SK-N-SH treated with all-trans-retinoic acid at 6 μM for 48 hours (cell line): ENCODE results near the gene ZC3H14.

ENCODE experiments used
- ATAC-seq: fragments of 200-7000 bp; cut with Tn5 transposase; 3 replicates; pipeline ENCODE4 v1.9.1; 2020; ENCODE audit warnings: mild to moderate bottlenecking, moderate library complexity
- BACH2 ChIP-seq: fragments of 250-450 bp; sonication (Bioruptor Pico); IDR thresholded peaks from 2 replicates; pipeline ENCODE4 v1.9.0; 2021; ENCODE audit warnings: mild to moderate bottlenecking, borderline replicate concordance
- CSDC2 ChIP-seq: fragments of 250-450 bp; sonication (Bioruptor Pico); IDR thresholded peaks from 2 replicates; pipeline ENCODE4 v1.5.0; 2020; ENCODE audit warnings: mild to moderate bottlenecking, moderate library complexity
- ESRRG ChIP-seq: fragments of 250-450 bp; sonication (Bioruptor Pico); IDR thresholded peaks from 2 replicates; pipeline ENCODE4 v1.6.1; 2021; ENCODE audit warnings: mild to moderate bottlenecking
- GLIS3 ChIP-seq: fragments of 250-450 bp; sonication (Bioruptor Pico); IDR thresholded peaks from 2 replicates; pipeline ENCODE4 v1.5.0; 2020; ENCODE audit warnings: mild to moderate bottlenecking, moderate library complexity
- ISL1 ChIP-seq: fragments of 250-450 bp; sonication (Bioruptor Pico); IDR thresholded peaks from 2 replicates; pipeline ENCODE4 v2.1.2; 2022; ENCODE audit warnings: mild to moderate bottlenecking, moderate library complexity
- PPARA ChIP-seq: fragments of 250-450 bp; sonication (Bioruptor Pico); IDR thresholded peaks from 2 replicates; pipeline ENCODE4 v1.5.0; 2020; ENCODE audit warnings: mild to moderate bottlenecking, borderline replicate concordance
- RARB ChIP-seq: fragments of 250-450 bp; sonication (Bioruptor Pico); IDR thresholded peaks from 2 replicates; pipeline ENCODE4 v1.8.0; 2021; ENCODE audit warnings: mild to moderate bottlenecking, moderate library complexity
- SNAI2 ChIP-seq: fragments of 250-450 bp; sonication (Bioruptor Pico); IDR thresholded peaks from 2 replicates; pipeline ENCODE4 v1.5.0; 2020; ENCODE audit warnings: mild to moderate bottlenecking, moderate library complexity
- TCF4 ChIP-seq: fragments of 250-450 bp; sonication (Bioruptor Pico); IDR thresholded peaks from 2 replicates; pipeline ENCODE4 v1.8.0; 2021; ENCODE audit warnings: mild to moderate bottlenecking, moderate library complexity, borderline replicate concordance
- TOX ChIP-seq: fragments of 250-450 bp; sonication (Bioruptor Pico); IDR thresholded peaks from 2 replicates; pipeline ENCODE4 v1.8.0; 2021; ENCODE audit warnings: mild to moderate bottlenecking, moderate library complexity, borderline replicate concordance
- ZC3H10 ChIP-seq: fragments of 250-450 bp; sonication (Bioruptor Pico); IDR thresholded peaks from 2 replicates; pipeline ENCODE4 v1.5.1; 2021; ENCODE audit warnings: mild to moderate bottlenecking, moderate library complexity
- ZFP3 ChIP-seq: fragments of 250-450 bp; sonication (Bioruptor Pico); IDR thresholded peaks from 2 replicates; pipeline ENCODE4 v1.5.0; 2020; ENCODE audit warnings: mild to moderate bottlenecking, moderate library complexity
- ZFP30 ChIP-seq: fragments of 450-650 bp; formaldehyde crosslinking; IDR thresholded peaks from 2 replicates; pipeline ENCODE4 v1.5.0; 2022; ENCODE audit warnings: mild to moderate bottlenecking, moderate library complexity
- ZNF565 ChIP-seq: fragments of 450-650 bp; formaldehyde crosslinking; conservative IDR thresholded peaks from 2 replicates; pipeline ENCODE4 v1.5.0; 2020; ENCODE audit warnings: low read depth, mild to moderate bottlenecking, moderate library complexity
- ZNF8 ChIP-seq: fragments of 450-650 bp; formaldehyde crosslinking; IDR thresholded peaks from 2 replicates; pipeline ENCODE4 v1.5.0; 2020; ENCODE audit warnings: mild to moderate bottlenecking, moderate library complexity
- TF ChIP-seq, protein P1 (sequence below): fragments of 250-450 bp; sonication (Bioruptor Pico); IDR thresholded peaks from 2 replicates; pipeline ENCODE4 v1.5.1; 2021; ENCODE audit warnings: mild to moderate bottlenecking, moderate library complexity
- TF ChIP-seq, protein P2 (sequence below): fragments of 250-450 bp; sonication (Bioruptor Pico); IDR thresholded peaks from 2 replicates; pipeline ENCODE4 v1.8.0; 2021; ENCODE audit warnings: low read depth, mild to moderate bottlenecking, moderate library complexity, borderline replicate concordance
- TF ChIP-seq, protein P3 (sequence below): fragments of 250-450 bp; sonication (Bioruptor Pico); IDR thresholded peaks from 2 replicates; pipeline ENCODE4 v1.5.1; 2020; ENCODE audit warnings: low read depth, mild to moderate bottlenecking, moderate library complexity
- TF ChIP-seq, protein P4 (sequence below): fragments of 250-450 bp; sonication (Bioruptor Pico); IDR thresholded peaks from 2 replicates; pipeline ENCODE4 v1.5.0; 2020; ENCODE audit warnings: mild to moderate bottlenecking, moderate library complexity

The ZC3H14 gene

DNA sequence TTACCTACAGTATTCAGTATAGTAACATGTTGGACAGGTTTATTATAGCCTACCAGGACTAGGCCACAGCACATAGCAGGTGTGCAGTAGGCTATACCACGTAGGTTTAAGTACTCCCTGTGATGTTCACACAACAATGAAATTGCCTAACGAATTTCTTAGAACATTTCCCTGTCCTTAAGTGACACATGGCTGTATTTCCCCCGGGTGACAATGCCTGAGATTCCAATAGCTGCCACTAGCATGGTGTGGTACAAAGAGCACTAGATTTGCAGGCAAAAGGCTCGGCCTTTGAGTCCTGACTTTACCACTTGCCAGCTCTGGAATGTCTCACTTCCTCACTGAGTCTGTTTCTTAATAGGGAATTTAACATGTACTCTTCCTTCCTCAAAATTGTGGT lies 27.7 kb upstream of the ZC3H14 start:
- no peak for ATAC-seq
- TF ChIP-seq GLIS3 (no peak), SNAI2 (no peak), PPARA (CRISPR knock-in tag) (no peak), ZFP30 (no peak), TCF4 (CRISPR knock-in tag) (no peak), TOX (no peak), ZC3H10 (CRISPR knock-in tag) (no peak), ZNF565 (CRISPR knock-in tag) (no peak), CSDC2 (CRISPR knock-in tag) (no peak), ZNF8 (CRISPR knock-in tag) (no peak), RARB (CRISPR knock-in tag) (no peak), ZFP3 (CRISPR knock-in tag) (no peak)
- TF ChIP-seq, protein P1, sequence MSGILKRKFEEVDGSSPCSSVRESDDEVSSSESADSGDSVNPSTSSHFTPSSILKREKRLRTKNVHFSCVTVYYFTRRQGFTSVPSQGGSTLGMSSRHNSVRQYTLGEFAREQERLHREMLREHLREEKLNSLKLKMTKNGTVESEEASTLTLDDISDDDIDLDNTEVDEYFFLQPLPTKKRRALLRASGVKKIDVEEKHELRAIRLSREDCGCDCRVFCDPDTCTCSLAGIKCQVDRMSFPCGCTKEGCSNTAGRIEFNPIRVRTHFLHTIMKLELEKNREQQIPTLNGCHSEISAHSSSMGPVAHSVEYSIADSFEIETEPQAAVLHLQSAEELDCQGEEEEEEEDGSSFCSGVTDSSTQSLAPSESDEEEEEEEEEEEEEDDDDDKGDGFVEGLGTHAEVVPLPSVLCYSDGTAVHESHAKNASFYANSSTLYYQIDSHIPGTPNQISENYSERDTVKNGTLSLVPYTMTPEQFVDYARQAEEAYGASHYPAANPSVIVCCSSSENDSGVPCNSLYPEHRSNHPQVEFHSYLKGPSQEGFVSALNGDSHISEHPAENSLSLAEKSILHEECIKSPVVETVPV (CRISPR knock-in tag) = no peak
- TF ChIP-seq, protein P2, sequence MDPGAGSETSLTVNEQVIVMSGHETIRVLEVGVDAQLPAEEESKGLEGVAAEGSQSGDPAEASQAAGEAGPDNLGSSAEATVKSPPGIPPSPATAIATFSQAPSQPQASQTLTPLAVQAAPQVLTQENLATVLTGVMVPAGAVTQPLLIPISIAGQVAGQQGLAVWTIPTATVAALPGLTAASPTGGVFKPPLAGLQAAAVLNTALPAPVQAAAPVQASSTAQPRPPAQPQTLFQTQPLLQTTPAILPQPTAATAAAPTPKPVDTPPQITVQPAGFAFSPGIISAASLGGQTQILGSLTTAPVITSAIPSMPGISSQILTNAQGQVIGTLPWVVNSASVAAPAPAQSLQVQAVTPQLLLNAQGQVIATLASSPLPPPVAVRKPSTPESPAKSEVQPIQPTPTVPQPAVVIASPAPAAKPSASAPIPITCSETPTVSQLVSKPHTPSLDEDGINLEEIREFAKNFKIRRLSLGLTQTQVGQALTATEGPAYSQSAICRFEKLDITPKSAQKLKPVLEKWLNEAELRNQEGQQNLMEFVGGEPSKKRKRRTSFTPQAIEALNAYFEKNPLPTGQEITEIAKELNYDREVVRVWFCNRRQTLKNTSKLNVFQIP (CRISPR knock-in tag) = no peak
- TF ChIP-seq, protein P3, sequence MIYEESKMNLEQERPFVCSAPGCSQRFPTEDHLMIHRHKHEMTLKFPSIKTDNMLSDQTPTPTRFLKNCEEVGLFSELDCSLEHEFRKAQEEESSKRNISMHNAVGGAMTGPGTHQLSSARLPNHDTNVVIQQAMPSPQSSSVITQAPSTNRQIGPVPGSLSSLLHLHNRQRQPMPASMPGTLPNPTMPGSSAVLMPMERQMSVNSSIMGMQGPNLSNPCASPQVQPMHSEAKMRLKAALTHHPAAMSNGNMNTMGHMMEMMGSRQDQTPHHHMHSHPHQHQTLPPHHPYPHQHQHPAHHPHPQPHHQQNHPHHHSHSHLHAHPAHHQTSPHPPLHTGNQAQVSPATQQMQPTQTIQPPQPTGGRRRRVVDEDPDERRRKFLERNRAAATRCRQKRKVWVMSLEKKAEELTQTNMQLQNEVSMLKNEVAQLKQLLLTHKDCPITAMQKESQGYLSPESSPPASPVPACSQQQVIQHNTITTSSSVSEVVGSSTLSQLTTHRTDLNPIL = no peak

DNA sequence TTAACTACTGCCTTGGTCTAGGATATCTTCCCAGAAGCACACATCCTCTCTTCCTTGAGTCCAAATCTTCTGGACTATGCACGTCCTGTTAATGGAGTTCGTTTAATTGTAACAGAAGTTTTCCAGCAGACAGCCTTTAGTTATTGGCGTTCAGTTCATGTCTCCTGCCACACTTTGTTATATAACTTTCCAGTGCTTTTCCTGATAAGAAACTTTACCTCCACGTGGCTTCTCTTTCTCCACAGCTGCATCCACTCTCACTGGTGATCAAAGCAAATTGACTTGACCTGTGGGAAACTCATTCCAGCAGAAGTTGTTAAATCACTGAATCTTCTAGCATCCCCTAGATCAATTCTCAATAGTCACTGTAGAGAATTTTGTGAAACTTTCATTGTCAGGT lies 27.0 kb upstream of the ZC3H14 start:
- TF ChIP-seq BACH2 (CRISPR knock-in tag) (no peak), ZNF8 (CRISPR knock-in tag) (no peak), ZNF565 (CRISPR knock-in tag) (no peak), PPARA (CRISPR knock-in tag) (no peak), TCF4 (CRISPR knock-in tag) (no peak)
- TF ChIP-seq, protein P4, sequence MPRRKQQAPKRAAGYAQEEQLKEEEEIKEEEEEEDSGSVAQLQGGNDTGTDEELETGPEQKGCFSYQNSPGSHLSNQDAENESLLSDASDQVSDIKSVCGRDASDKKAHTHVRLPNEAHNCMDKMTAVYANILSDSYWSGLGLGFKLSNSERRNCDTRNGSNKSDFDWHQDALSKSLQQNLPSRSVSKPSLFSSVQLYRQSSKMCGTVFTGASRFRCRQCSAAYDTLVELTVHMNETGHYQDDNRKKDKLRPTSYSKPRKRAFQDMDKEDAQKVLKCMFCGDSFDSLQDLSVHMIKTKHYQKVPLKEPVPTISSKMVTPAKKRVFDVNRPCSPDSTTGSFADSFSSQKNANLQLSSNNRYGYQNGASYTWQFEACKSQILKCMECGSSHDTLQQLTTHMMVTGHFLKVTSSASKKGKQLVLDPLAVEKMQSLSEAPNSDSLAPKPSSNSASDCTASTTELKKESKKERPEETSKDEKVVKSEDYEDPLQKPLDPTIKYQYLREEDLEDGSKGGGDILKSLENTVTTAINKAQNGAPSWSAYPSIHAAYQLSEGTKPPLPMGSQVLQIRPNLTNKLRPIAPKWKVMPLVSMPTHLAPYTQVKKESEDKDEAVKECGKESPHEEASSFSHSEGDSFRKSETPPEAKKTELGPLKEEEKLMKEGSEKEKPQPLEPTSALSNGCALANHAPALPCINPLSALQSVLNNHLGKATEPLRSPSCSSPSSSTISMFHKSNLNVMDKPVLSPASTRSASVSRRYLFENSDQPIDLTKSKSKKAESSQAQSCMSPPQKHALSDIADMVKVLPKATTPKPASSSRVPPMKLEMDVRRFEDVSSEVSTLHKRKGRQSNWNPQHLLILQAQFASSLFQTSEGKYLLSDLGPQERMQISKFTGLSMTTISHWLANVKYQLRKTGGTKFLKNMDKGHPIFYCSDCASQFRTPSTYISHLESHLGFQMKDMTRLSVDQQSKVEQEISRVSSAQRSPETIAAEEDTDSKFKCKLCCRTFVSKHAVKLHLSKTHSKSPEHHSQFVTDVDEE (CRISPR knock-in tag) = no peak
- ATAC-seq = no peak

DNA sequence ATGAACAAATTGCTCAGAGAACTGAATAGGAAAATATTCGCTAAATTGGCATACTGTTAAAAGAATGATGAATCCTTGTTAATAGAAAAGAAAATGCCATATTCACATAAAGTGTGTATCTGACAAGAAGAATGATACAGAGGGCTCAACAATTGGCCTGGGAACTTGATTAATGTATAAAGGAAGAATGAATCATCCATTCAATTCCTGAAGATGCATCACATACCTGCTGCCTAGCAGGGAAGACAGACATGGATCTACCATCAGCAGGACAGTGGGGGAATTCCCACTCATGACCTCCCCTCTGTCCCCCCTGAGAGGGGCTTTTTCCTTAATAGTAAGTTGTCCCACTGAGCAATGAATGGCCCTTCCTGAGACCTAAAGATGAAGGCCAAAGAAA lies 21.5 kb upstream of the ZC3H14 start:
- TF ChIP-seq CSDC2 (CRISPR knock-in tag) (no peak), ISL1 (CRISPR knock-in tag) (peak; percentile 59)
- peak; percentile 75 for ATAC-seq

DNA sequence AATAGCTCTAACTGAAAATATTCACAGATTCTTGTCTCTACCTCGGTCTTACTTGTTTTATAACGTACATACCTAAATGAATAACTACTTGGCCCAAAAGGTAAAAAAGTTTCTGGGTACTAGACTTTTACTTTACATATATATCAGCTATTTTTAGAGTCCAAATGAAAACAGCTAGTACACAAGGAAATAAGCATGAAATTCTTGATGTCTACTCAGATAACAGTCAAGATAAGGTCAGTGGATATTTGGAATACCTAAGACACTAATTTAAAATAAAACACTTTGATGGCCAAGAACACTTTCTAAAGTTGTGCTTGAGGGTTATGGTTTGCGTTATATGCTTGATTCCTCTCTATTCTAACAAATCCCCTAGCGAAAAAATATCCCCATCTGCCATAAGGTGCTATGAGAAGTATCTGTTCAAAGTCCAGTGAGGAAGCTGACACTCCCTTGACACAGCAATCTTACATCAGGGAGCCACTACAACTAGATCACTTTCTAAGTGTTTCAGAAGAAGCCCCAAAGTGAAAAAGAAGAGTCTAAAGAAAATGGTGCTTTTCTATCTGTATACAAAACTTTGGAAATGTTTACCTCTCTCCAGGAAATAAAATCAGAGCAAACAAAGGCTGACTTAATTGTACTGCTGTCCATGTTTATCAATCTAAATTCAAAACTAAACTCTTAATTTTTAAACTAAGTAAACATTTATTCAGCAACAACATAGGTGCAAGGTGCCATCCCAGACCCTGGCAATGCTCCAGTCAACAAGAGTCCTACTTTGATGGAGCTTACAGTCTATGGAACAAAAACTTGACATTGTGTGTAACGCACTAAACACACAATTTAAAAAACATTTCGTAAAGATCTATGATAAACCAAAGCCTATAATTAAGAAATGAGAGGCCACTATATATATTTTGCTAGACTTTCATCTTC lies 19.7 kb upstream of the ZC3H14 start:
- TF ChIP-seq, protein P4 (CRISPR knock-in tag) = no peak
- TF ChIP-seq SNAI2 (no peak), ESRRG (CRISPR knock-in tag) (no peak), ZFP3 (CRISPR knock-in tag) (no peak)
- peak; percentile 69 for ATAC-seq
